ENCODE results near the gene OR5K1.

DNA sequence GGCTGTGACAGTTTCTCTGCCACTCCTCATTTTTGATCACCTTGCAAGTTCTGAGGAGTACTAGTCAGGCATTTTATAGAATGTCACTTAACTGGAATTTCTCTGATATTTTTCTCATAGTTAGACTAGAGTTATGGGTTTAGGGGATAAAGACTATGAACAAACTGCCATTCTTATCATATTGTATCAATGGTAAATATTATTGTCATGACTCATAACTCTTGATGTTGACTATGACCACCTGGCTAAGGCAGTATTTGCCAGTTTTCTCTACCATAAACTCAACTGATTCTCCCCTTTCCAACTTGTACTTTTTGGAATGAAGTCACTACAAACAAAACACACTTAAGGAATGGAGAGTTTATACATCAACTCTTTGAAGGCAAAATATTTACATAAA, 22.7 kb upstream of the OR5K1 start:
- no peak for TF ChIP-seq RFX5 (IDR thresholded peaks at IDR 0.05; ENCODE audit: low read depth, low read length)
- no peak for TF ChIP-seq CTCF (conservative IDR thresholded peaks at IDR 0.05; ENCODE audit: low read depth, low read length)
- TF ChIP-seq POLR2A (IDR thresholded peaks at IDR 0.05; ENCODE audit: low read depth, low read length): no peak
- TF ChIP-seq RAD21 (IDR thresholded peaks at IDR 0.05; ENCODE audit: low read length): no peak
- no peak for TF ChIP-seq MAZ (IDR thresholded peaks at IDR 0.05; ENCODE audit: borderline replicate concordance, low read depth, low read length)
